Measurements from ENCODE around the gene PIGW. TPM values are rescaled to one million over a fixed set of nuclear protein-coding genes. Genes with fewer than 3 reads are reported as not detected.

The PIGW gene
- total RNA-seq, 1 donor from 2014 or later, result 9.0 TPM

DNA sequence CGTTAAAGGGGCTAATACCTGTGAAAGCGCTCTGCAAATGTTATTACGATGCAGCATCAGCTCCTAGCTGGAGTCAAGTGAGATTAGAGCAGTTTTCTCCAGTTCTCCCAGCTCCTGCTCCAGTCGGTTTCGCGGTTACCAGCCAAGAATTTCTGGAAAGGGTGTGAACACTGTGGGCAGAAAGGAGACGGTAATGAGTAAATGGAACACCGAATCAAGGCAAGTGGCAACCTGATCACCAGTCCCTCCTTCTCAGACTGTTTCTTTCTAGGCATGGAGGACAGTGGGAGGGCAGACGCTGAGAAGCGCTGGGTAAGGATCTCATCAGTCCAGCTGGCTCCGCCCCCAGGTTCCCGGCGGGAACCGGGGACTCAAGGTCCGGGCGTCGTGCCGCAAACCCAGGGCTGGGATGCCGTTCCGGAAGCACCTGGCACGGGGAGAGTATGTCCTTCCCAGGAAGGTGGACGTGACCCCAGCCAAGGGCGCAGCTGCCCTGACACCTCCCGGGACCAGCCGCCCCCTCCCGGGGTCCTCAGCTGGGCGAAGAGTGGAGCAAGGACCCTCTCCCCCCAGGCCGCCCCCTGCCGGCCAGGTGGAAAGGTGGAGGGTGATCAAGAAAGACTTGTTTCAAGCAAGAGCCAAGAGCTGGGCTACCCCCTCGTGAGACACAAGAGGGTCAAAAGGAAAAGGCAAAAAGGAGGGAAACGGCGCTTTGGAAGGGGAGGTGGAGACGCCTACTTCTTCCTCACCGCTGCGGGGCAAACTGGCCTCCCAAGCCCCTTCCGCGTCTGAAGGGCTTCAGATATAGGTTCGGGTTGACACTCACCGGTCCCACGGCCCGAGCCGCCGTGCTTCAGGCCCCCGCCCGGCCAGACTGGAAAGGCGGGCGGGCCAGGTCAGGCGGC is 600 bp upstream of the PIGW start:
- H3K27me3 ChIP-seq (ENCODE audit: control insufficient read depth, insufficient read depth, low read length), result no peaks in the 10 kb centered on the region
- TF ChIP-seq, protein P1, sequence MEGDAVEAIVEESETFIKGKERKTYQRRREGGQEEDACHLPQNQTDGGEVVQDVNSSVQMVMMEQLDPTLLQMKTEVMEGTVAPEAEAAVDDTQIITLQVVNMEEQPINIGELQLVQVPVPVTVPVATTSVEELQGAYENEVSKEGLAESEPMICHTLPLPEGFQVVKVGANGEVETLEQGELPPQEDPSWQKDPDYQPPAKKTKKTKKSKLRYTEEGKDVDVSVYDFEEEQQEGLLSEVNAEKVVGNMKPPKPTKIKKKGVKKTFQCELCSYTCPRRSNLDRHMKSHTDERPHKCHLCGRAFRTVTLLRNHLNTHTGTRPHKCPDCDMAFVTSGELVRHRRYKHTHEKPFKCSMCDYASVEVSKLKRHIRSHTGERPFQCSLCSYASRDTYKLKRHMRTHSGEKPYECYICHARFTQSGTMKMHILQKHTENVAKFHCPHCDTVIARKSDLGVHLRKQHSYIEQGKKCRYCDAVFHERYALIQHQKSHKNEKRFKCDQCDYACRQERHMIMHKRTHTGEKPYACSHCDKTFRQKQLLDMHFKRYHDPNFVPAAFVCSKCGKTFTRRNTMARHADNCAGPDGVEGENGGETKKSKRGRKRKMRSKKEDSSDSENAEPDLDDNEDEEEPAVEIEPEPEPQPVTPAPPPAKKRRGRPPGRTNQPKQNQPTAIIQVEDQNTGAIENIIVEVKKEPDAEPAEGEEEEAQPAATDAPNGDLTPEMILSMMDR (IDR thresholded peaks at IDR 0.05; ENCODE audit: insufficient read depth, low read length, poor library complexity, severe bottlenecking), result peak; percentile 80
- no peaks in the 10 kb centered on the region for H3K36me3 ChIP-seq (ENCODE audit: control insufficient read depth, insufficient read depth, low read length)
- H3K4me3 ChIP-seq (ENCODE audit: low read depth, low read length), result peak overlapping the region; percentile 97
- DNase-seq (ENCODE audit: low read depth), result no peak

DNA sequence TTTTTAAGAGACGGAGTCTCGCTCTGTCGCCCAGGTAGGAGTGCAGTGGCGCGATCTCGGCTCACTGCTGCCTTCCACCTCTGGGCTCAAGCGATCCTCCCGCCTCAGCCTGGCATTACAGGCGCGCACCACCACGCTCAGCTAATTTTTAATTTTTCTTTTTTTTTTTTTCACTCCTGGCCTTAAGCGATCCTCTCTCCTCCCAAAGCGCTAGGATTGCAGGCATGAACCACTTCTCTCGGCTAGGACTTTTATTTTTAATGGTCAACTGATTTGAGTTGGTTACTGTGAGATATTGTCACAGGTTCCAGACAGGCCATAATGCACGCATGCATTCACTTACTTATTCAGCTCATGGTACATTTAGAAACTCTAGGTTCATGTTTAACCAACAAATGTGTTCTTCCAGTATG is 888 bp downstream of the PIGW start:
- Histone ChIP-seq H3K36me3 (ENCODE audit: control insufficient read depth, insufficient read depth, low read length) (no peaks in the 10 kb centered on the region), H3K4me3 (ENCODE audit: low read depth, low read length) (peak overlapping the region; percentile 97), H3K27me3 (ENCODE audit: control insufficient read depth, insufficient read depth, low read length) (no peaks in the 10 kb centered on the region)
- TF ChIP-seq, protein P1 (IDR thresholded peaks at IDR 0.05; ENCODE audit: insufficient read depth, low read length, poor library complexity, severe bottlenecking), result no peak
- no peak for DNase-seq (ENCODE audit: low read depth)

DNA sequence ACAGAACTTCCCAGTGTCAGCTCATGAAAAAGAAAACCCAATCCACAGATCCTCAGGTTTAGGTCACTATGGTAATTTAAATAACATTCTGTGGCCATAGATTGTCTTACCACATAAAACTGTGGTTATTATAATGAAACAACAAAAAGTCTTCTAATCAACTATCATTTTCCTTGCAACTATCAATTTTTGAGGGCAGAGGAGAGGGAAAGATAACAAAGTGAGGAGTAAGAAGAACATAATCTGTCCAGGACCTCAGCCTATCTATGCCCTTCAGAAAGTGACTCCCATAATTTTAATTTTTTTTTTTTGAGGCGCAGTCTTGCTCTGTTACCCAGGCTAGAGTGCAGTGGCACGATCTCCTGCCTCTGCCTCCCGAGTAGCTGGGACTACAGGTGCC is 5.9 kb downstream of the PIGW start:
- no peak for DNase-seq (ENCODE audit: low read depth)
- Histone ChIP-seq H3K36me3 (ENCODE audit: control insufficient read depth, insufficient read depth, low read length) (no peaks in the 10 kb centered on the region), H3K4me3 (ENCODE audit: low read depth, low read length) (no peak overlapping the region), H3K27me3 (ENCODE audit: control insufficient read depth, insufficient read depth, low read length) (no peaks in the 10 kb centered on the region)
- TF ChIP-seq, protein P1 (IDR thresholded peaks at IDR 0.05; ENCODE audit: insufficient read depth, low read length, poor library complexity, severe bottlenecking), result no peak

DNA sequence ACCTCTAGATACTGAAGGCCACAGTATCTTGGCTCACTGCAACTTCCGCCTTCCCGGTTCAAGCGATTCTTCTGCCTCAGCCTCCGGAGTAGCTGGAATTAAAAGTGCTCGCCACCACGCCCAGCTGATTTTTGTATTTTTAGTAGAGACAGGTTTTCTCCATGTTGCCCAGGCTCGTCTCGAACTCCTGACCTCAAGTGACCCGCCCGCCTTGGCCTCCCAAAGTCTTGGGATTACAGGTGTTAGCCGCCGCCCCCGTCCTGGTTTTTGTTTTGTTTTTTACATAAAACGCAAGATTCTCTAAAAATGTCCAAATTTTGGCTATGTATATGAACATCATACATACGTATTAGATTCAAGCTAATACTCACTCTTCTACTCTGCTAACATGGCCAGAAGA is 8.0 kb downstream of the PIGW start:
- H3K36me3 ChIP-seq (ENCODE audit: control insufficient read depth, insufficient read depth, low read length), result no peaks in the 10 kb centered on the region
- TF ChIP-seq, protein P1 (IDR thresholded peaks at IDR 0.05; ENCODE audit: insufficient read depth, low read length, poor library complexity, severe bottlenecking), result no peak
- DNase-seq (ENCODE audit: low read depth), result no peak
- H3K27me3 ChIP-seq (ENCODE audit: control insufficient read depth, insufficient read depth, low read length), result no peaks in the 10 kb centered on the region
- H3K4me3 ChIP-seq (ENCODE audit: low read depth, low read length), result no peak overlapping the region

DNA sequence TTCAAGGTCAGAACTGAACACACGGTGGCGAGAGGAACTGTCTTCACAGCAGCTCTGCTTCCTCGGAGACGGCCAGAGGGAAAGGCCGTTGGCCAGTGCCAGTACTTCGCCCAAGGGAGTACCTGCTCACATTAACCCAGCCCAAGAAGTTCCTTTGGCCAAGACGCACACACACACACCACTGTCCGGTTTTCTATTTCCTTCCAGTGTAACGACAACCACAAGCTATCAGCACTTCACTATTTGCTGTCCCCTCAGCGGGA is 9.2 kb downstream of the PIGW start:
- H3K4me3 ChIP-seq (ENCODE audit: low read depth, low read length), result peak overlapping the region; percentile 75
- DNase-seq (ENCODE audit: low read depth), result no peak
- no peaks in the 10 kb centered on the region for H3K27me3 ChIP-seq (ENCODE audit: control insufficient read depth, insufficient read depth, low read length)
- TF ChIP-seq, protein P1 (IDR thresholded peaks at IDR 0.05; ENCODE audit: insufficient read depth, low read length, poor library complexity, severe bottlenecking), result no peak
- H3K36me3 ChIP-seq (ENCODE audit: control insufficient read depth, insufficient read depth, low read length), result no peaks in the 10 kb centered on the region

All from kidney epithelial cell (primary cell).